ENCODE results near the gene NAA25.
"Not testable (repeated sequence)": the region's sequence is repeated elsewhere in the genome, so short reads cannot be mapped to it uniquely, and the experiment has no call there.

NAA25 gene

DNA sequence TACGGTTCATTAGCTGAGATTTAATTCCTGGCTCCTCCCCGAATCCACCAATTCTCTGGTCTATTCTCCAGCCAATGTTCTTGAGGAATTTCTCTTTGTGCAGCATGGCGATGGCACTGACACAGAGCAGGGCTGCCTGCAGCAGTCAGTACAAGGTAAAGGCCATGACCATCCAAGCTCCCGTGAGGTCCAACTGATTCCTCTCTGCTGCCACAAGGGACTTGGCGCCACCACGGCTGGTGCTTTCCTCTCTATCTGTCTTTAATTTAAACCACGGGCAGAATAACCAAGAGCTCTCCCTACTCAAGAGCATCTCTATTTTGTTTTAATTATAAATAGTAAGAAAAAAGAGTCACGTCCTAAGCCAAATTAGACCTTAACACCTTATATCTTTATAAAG lies 107.8 kb downstream of the NAA25 start:
- TF ChIP-seq, protein P1, sequence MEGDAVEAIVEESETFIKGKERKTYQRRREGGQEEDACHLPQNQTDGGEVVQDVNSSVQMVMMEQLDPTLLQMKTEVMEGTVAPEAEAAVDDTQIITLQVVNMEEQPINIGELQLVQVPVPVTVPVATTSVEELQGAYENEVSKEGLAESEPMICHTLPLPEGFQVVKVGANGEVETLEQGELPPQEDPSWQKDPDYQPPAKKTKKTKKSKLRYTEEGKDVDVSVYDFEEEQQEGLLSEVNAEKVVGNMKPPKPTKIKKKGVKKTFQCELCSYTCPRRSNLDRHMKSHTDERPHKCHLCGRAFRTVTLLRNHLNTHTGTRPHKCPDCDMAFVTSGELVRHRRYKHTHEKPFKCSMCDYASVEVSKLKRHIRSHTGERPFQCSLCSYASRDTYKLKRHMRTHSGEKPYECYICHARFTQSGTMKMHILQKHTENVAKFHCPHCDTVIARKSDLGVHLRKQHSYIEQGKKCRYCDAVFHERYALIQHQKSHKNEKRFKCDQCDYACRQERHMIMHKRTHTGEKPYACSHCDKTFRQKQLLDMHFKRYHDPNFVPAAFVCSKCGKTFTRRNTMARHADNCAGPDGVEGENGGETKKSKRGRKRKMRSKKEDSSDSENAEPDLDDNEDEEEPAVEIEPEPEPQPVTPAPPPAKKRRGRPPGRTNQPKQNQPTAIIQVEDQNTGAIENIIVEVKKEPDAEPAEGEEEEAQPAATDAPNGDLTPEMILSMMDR (IDR thresholded peaks at IDR 0.05) = no peak
- Histone ChIP-seq H3K27me3 (no peaks in the 10 kb centered on the region), H3K4me3 (ENCODE audit: low read depth in 1 of 2, low read length in 1 of 2) (no peak overlapping the region), H3K4me1 (ENCODE audit: control insufficient read depth in 1 of 2, insufficient read depth in 1 of 2, low read depth in 1 of 2, low read length in 1 of 2) (peaks cover 10 to 12% of the 10 kb centered on the region in 2 experiments), H3K36me3 (no peaks in the 10 kb centered on the region), H3K27ac (no peak overlapping the region), H3K9me3 (no peaks in the 10 kb centered on the region)

DNA sequence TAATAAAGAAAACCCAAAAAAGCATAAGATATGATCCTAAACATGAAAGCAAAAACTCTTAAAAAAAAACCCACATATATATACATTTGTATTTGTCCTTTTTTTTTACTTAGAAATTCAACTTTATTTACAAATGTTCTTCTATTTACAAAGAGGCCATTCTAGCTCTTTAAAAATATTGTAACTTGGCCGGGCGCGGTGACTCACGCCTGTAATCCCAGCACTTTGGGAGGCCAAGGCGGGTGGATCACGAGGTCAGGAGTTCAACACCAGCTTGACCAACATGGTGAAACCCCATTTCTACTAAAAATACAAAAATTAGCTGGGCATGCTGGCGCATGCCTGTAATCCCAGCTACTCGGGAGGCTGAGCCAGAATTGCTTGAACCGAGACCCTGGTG lies 109.5 kb downstream of the NAA25 start:
- H3K4me1 ChIP-seq (ENCODE audit: control insufficient read depth in 1 of 2, insufficient read depth in 1 of 2, low read depth in 1 of 2, low read length in 1 of 2) = peaks cover 10 to 12% of the 10 kb centered on the region in 2 experiments
- H3K27me3 ChIP-seq; H3K27ac ChIP-seq; H3K9me3 ChIP-seq; H3K4me3 ChIP-seq (ENCODE audit: low read depth in 1 of 2, low read length in 1 of 2); H3K36me3 ChIP-seq: not testable (repeated sequence)

DNA sequence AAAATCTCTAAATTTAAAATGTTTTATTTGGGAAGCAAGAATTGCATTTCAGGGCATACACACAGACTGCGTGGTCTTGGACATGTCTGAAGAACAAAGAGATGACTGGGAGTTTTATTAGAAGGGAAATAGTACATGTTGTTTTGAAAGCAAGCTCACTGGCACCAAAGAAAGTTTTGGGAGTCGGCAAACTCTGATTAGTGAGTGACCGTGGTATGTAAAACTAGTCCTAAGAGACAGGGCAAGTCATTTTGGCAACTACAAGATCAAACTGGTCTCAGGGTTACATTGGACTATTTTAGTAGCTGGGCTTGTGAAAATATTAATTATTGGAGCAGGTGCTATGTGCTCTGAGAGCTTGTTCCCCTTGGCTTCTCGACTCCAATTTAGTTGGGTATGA lies 110.6 kb downstream of the NAA25 start:
- no peak overlapping the region for H3K4me3 ChIP-seq (ENCODE audit: low read depth in 1 of 2, low read length in 1 of 2)
- peaks cover 10 to 12% of the 10 kb centered on the region in 2 experiments for H3K4me1 ChIP-seq (ENCODE audit: control insufficient read depth in 1 of 2, insufficient read depth in 1 of 2, low read depth in 1 of 2, low read length in 1 of 2)
- no peaks in the 10 kb centered on the region for H3K36me3 ChIP-seq
- no peak overlapping the region for H3K27ac ChIP-seq
- no peaks in the 10 kb centered on the region for H3K9me3 ChIP-seq
- TF ChIP-seq, protein P1 (IDR thresholded peaks at IDR 0.05) = no peak
- no peaks in the 10 kb centered on the region for H3K27me3 ChIP-seq

DNA sequence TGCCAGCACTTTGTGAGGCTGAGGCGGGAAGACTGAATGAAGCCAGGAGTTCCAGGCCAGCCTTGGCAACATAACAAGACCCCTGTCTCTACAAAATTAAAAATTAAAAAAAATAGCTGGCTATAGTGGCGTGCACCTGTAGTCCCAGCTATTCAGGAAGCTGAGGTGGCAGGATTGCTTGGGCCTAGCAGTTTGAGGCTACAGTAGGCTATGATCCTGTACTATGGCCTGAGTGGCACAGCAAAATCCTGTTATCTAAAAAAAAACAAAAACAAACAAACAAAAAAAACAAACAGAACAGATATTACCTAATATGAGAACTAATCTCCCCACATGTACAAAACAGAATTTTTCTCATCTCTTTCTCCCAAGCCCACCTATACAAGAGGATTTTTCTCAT lies 111.3 kb downstream of the NAA25 start:
- TF ChIP-seq, protein P1 (IDR thresholded peaks at IDR 0.05) = no peak
- H3K9me3 ChIP-seq = no peaks in the 10 kb centered on the region
- no peaks in the 10 kb centered on the region for H3K27me3 ChIP-seq
- H3K4me1 ChIP-seq (ENCODE audit: control insufficient read depth in 1 of 2, insufficient read depth in 1 of 2, low read depth in 1 of 2, low read length in 1 of 2) = peaks cover 8 to 10% of the 10 kb centered on the region in 2 experiments
- H3K27ac ChIP-seq = no peak overlapping the region
- H3K4me3 ChIP-seq (ENCODE audit: low read depth in 1 of 2, low read length in 1 of 2) = no peak overlapping the region
- no peaks in the 10 kb centered on the region for H3K36me3 ChIP-seq

DNA sequence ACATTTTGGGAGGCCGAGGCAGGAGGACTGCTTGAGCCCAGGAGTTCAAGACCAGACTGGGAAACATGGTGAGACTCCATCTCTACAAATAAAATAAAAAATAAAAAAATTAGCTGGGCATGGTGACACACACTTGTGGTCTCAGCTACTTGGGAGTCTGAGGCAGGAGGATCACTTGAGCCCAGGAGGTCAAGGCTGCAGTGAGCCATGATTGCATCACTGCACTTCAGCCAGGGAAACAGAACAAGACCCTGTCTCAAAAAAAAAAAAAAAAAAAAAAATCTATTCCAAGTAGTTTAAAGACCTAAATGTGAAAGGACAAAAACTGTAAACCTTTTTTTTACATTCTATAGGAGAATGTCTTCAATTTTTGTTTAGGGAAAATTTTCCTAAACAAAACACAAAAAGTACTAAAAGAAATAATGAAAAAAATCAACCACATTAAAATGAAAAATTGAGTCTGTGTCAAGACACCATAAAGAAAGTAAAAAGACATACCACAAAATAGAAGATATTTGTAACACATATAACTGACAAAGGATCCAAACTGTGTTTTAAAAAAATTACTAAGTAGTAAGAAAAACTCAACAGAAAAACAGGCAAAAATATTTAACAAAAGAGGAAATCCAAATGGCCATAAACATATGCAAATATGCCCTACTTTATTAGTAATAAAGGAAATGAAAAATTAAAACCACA lies 112.7 kb downstream of the NAA25 start:
- TF ChIP-seq, protein P1 (IDR thresholded peaks at IDR 0.05) = no peak
- H3K36me3 ChIP-seq = no peaks in the 10 kb centered on the region
- no peaks in the 10 kb centered on the region for H3K9me3 ChIP-seq
- H3K4me1 ChIP-seq (ENCODE audit: control insufficient read depth in 1 of 2, insufficient read depth in 1 of 2, low read depth in 1 of 2, low read length in 1 of 2) = no peaks in the 10 kb centered on the region
- H3K27me3 ChIP-seq = no peaks in the 10 kb centered on the region
- H3K4me3 ChIP-seq (ENCODE audit: low read depth in 1 of 2, low read length in 1 of 2) = no peak overlapping the region
- no peak overlapping the region for H3K27ac ChIP-seq

DNA sequence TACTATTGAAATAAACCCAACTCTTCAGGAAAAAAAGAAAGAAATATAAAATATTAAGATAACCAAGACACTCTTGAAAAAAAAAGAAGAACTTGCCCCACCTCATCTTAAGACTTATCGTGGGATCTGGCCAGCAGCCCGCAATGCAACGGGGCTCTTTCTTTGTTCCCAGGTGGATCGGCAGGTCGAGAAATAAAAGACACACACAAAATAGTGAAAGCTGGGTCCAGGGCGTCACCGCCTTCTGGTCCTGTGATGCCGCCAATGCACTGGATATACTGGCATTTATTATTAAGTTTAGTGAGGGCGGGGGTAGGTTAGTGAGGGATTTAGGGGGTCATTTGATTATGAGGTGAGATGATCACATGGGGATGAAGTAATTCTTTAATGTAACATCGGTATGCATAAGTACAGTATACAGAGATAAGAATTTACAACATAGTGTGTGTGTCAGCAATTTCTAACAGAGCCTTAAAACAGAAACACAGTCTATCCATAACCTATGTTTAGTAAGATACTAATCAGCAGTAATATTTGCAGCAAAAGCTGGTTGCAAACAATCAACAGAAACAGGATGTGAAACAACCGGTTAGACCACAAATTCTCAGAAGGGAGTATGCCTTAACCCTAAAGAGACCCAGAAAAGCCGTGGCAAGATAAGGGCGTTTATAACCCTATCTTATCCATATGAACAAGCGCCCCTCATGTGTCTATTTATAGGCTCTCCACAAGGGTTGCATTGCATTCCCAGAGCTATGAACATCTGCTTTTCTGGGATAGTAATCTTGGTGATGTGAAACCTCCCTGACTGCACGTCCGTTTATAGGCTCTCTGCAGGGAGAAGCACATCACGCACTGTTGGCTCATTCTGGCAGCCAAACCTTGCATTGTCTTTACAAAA lies 114.1 kb downstream of the NAA25 start:
- not testable (repeated sequence) for H3K4me3 ChIP-seq (ENCODE audit: low read depth in 1 of 2, low read length in 1 of 2); H3K4me1 ChIP-seq (ENCODE audit: control insufficient read depth in 1 of 2, insufficient read depth in 1 of 2, low read depth in 1 of 2, low read length in 1 of 2); H3K36me3 ChIP-seq

More for the DNA sequence above, 114.1 kb downstream of the NAA25 start:
- not testable (repeated sequence) for H3K27me3 ChIP-seq, H3K27ac ChIP-seq, H3K9me3 ChIP-seq
